IMR-90 (cell line): ENCODE results near the gene GALM. TPM values are rescaled to one million over a fixed set of nuclear protein-coding genes. Genes with fewer than 3 reads are reported as not detected.

ENCODE experiments used
- ATAC-seq: fragments of 200-7000 bp; cut with Tn5 transposase; 2 replicates; pipeline ENCODE4 v1.9.1; 2020; ENCODE audit warnings: low read depth, mild to moderate bottlenecking, moderate library complexity
- BruUV-seq: library from RNA; stranded (reverse); fragments of 400-500 nt; replicated peaks from 2 replicates; lab custom pipeline; 2021; lab: Mats Ljungman, UMichigan
- CTCF ChIA-PET: fragments of 300-600 bp; formaldehyde crosslinking; extraction: SDS; loops from one replicate; lab custom pipeline; 2021; ENCODE audit warnings: antibody characterized with exemption; lab: Yijun Ruan, JAX
- POLR2A ChIA-PET: fragments of 300-600 bp; sonication (Branson Sonifier 250); formaldehyde crosslinking; loops from one replicate; lab custom pipeline; 2022; ENCODE audit warnings: antibody characterized with exemption; ENCODE audit not compliant: unreplicated experiment; lab: Charles Lee
- DNase-seq: peaks from one replicate; pipeline ENCODE4 v3.0.0; 2013
- H2AFZ ChIP-seq: replicated peaks from 2 replicates; pipeline ENCODE3; 2013; ENCODE audit warnings: low read length, mild to moderate bottlenecking; ENCODE audit not compliant: poor library complexity
- H2AK5ac ChIP-seq: 2 replicates; pipeline ENCODE4 v1.6.1; 2013; ENCODE audit warnings: low read depth, low read length, inconsistent platforms
- H2AK9ac ChIP-seq: replicated peaks from 2 replicates; pipeline ENCODE3; 2013; ENCODE audit warnings: mild to moderate bottlenecking, low read depth, low read length, moderate library complexity; ENCODE audit not compliant: poor library complexity
- H2BK120ac ChIP-seq: 2 replicates; pipeline ENCODE4 v1.6.1; 2013; ENCODE audit warnings: low read depth, low read length, inconsistent platforms
- H2BK15ac ChIP-seq: 3 replicates; pipeline ENCODE4 v1.6.1; 2013; ENCODE audit warnings: low read depth, low read length, inconsistent platforms
- H2BK20ac ChIP-seq: 2 replicates; pipeline ENCODE4 v1.6.1; 2013; ENCODE audit warnings: low read depth, mild to moderate bottlenecking, inconsistent platforms, low read length, moderate library complexity
- H2BK5ac ChIP-seq: 2 replicates; pipeline ENCODE4 v1.6.1; 2013; ENCODE audit warnings: mild to moderate bottlenecking, low read depth, low read length, inconsistent platforms; ENCODE audit not compliant: poor library complexity, severe bottlenecking
- H3K14ac ChIP-seq: replicated peaks from 2 replicates; pipeline ENCODE4 v1.6.1; 2013; ENCODE audit warnings: low read depth, low read length, inconsistent platforms
- H3K18ac ChIP-seq: 2 replicates; pipeline ENCODE4 v1.6.1; 2013; ENCODE audit warnings: low read depth, low read length, control low read depth
- H3K23ac ChIP-seq: 2 replicates; pipeline ENCODE4 v1.6.1; 2013; ENCODE audit warnings: low read depth, low read length, inconsistent platforms
- H3K27ac ChIP-seq: 2 replicates; pipeline ENCODE4 v1.5.1; 2013; ENCODE audit warnings: mild to moderate bottlenecking, control low read depth, low read length; ENCODE audit not compliant: insufficient read depth
- H3K27me3 ChIP-seq: 2 replicates; pipeline ENCODE4 v1.6.1; 2013; ENCODE audit warnings: low read length; ENCODE audit not compliant: control insufficient read depth, insufficient read depth
- H3K36me3 ChIP-seq: 2 replicates; pipeline ENCODE4 v1.6.1; 2013; ENCODE audit warnings: low read length, mixed read lengths; ENCODE audit not compliant: control insufficient read depth, insufficient read depth
- H3K4ac ChIP-seq: 2 replicates; pipeline ENCODE4 v1.6.1; 2013; ENCODE audit warnings: low read depth, low read length, inconsistent platforms
- H3K4me1 ChIP-seq: 2 replicates; pipeline ENCODE4 v1.6.1; 2013; ENCODE audit warnings: low read length, mixed read lengths; ENCODE audit not compliant: control insufficient read depth, insufficient read depth
- H3K4me2 ChIP-seq: 2 replicates; pipeline ENCODE4 v1.6.1; 2013; ENCODE audit warnings: low read depth, mild to moderate bottlenecking, control low read depth, low read length, moderate library complexity
- H3K4me3 ChIP-seq: 2 replicates; pipeline ENCODE4 v1.5.1; 2013; ENCODE audit warnings: low read depth, mild to moderate bottlenecking, control low read depth, low read length, moderate library complexity; ENCODE audit not compliant: insufficient read depth
- H3K56ac ChIP-seq: 2 replicates; pipeline ENCODE4 v1.6.1; 2013; ENCODE audit warnings: low read length, inconsistent platforms; ENCODE audit not compliant: insufficient read depth; ENCODE audit errors: extremely low read depth
- H3K79me1 ChIP-seq, 2 experiments: 2 replicates each; pipeline ENCODE4 v1.6.1; 2013; ENCODE audit warnings: low read length in 2 of 2, inconsistent platforms in 1 of 2, low read depth in 1 of 2
- H3K9ac ChIP-seq: 2 replicates; pipeline ENCODE4 v1.6.1; 2013; ENCODE audit warnings: low read depth, low read length, control low read depth
- H3K9me1 ChIP-seq: 2 replicates; pipeline ENCODE4 v1.6.1; 2013; ENCODE audit warnings: low read length, inconsistent platforms; ENCODE audit not compliant: insufficient read depth
- H3K9me3 ChIP-seq: 2 replicates; pipeline ENCODE4 v1.6.1; 2013; ENCODE audit warnings: low read length; ENCODE audit not compliant: control insufficient read depth, insufficient read depth
- H4K20me1 ChIP-seq: 2 replicates; pipeline ENCODE4 v1.6.1; 2013; ENCODE audit warnings: low read length, inconsistent platforms; ENCODE audit not compliant: insufficient read depth
- H4K5ac ChIP-seq: 2 replicates; pipeline ENCODE4 v1.6.1; 2013; ENCODE audit warnings: mild to moderate bottlenecking, low read depth, low read length, control low read depth
- H4K8ac ChIP-seq, 2 experiments: 2 replicates each; pipeline ENCODE4 v1.6.1; 2013; ENCODE audit warnings: low read depth in 2 of 2, low read length in 2 of 2, control low read depth in 1 of 2, inconsistent platforms in 1 of 2
- H4K91ac ChIP-seq: 2 replicates; pipeline ENCODE4 v1.6.1; 2013; ENCODE audit warnings: low read depth, low read length, inconsistent platforms; ENCODE audit not compliant: insufficient read depth
- BHLHE40 ChIP-seq: fragments of 150-350 bp; IDR thresholded peaks from 2 replicates; pipeline ENCODE4 v1.6.1; 2016; ENCODE audit warnings: mild to moderate bottlenecking, low read depth, low read length
- RCOR1 ChIP-seq: IDR thresholded peaks from 2 replicates; pipeline ENCODE4 v1.6.1; 2012; ENCODE audit warnings: mild to moderate bottlenecking, low read length, improper control_type of control experiment; ENCODE audit not compliant: insufficient replicate concordance
- WGBS, 2 experiments: methylation state at CpG; one replicate each; pipeline versions ENCODE4 v1.1.5 to v1.1.7; 2013; ENCODE audit warnings: missing lambda C conversion rate in 2 of 2; ENCODE audit not compliant: insufficient read length in 1 of 2; ENCODE audit errors: extremely low coverage in 2 of 2; 5-methylcytosine and 5-hydroxymethylcytosine counted together
- dilution Hi-C: fragments of 300-500 bp; cut with HindIII; formaldehyde crosslinking; loops from one replicate; pipeline ENCODE4 v1.14.3; 2018; ENCODE audit warnings: low sequenced_read_pairs; ENCODE audit not compliant: unreplicated experiment
- in situ Hi-C: fragments of 300-500 bp; cut with MboI; formaldehyde crosslinking; loops from 3 replicates; pipeline ENCODE4 v1.14.3; 2019; ENCODE audit warnings: low sequenced_read_pairs, inconsistent platforms, mixed read lengths
- intact Hi-C: fragments of 100-400 bp; cut with micrococcal nuclease; formaldehyde crosslinking; loops from 2 replicates; pipeline ENCODE4 v1.10.0; 2022
- polyA plus RNA-seq, 3 experiments: library from polyadenylated mRNA; depleted of rRNA; stranded (reverse); fragments of >200 nt; gene quantifications; 2 replicates each; pipeline ENCODE4 v1.2.3, GENCODE V29; 2012; ENCODE audit warnings: low replicate concordance in 1 of 3
- total RNA-seq: library from RNA; depleted of rRNA; stranded (reverse); fragments of >200 nt; gene quantifications from 2 replicates; pipeline ENCODE4 v1.2.3, GENCODE V29; 2012

GALM gene
- total and polyA plus RNA-seq, 2 of the 4 experiments (the other 2 are of a cell fraction), result 12.1 to 24.2 TPM

GRCh38 chr2:38712871-38713270 lies 47.0 kb downstream of the GALM start:
- no peak overlapping the region for H3K4me3 ChIP-seq
- H3K36me3 ChIP-seq, result no peaks in the 10 kb centered on the region
- no peak overlapping the region for H2AK5ac ChIP-seq
- no peak overlapping the region for H4K5ac ChIP-seq
- no peak overlapping the region for H3K27ac ChIP-seq
- no peak overlapping the region for H4K8ac ChIP-seq
- in situ Hi-C loops (no loop called here), dilution Hi-C loops (no loop called here), intact Hi-C loops (no loop called here)
- ATAC-seq (no peak), DNase-seq (no peak)
- no peak overlapping the region for H3K18ac ChIP-seq
- no peak overlapping the region for H2AFZ ChIP-seq
- no peak overlapping the region for H3K4ac ChIP-seq
- no peak overlapping the region for H2BK5ac ChIP-seq
- POLR2A ChIA-PET, result no interaction called here
- no peak overlapping the region for H2BK120ac ChIP-seq
- no peaks in the 10 kb centered on the region for H3K9me3 ChIP-seq
- H4K20me1 ChIP-seq, result no peaks in the 10 kb centered on the region
- H3K9ac ChIP-seq, result no peak overlapping the region
- peaks cover 7% of the 10 kb centered on the region for H3K4me1 ChIP-seq
- no TSS peak for BruUV-seq
- no peak for TF ChIP-seq BHLHE40
- no peak for TF ChIP-seq RCOR1
- no CpG with 5 or more reads among the region's 4 CpGs for WGBS, 2 experiments
- H3K14ac ChIP-seq, result no peak overlapping the region
- no peak overlapping the region for H4K91ac ChIP-seq
- no peak overlapping the region for H3K23ac ChIP-seq
- H2BK15ac ChIP-seq, result no peak overlapping the region
- no peak overlapping the region for H3K56ac ChIP-seq
- 0 out of 2 replicates have a peak, but pooled peaks cover 9% of the 10 kb centered on the region for H3K9me1 ChIP-seq
- H3K4me2 ChIP-seq, result no peak overlapping the region
- H2AK9ac ChIP-seq, result peak overlapping the region; percentile 19
- CTCF ChIA-PET, result no interaction called here
- no peaks in the 10 kb centered on the region for H3K79me1 ChIP-seq
- H3K27me3 ChIP-seq, result no peaks in the 10 kb centered on the region
- H2BK20ac ChIP-seq, result no peak overlapping the region
